AG09309 (cell line): ENCODE data around the gene CDC42BPB.
"Not testable (repeated sequence)": the region's sequence is repeated elsewhere in the genome, so short reads cannot be mapped to it uniquely, and the experiment has no call there.

ENCODE experiments used
- DNase-seq: peaks from one replicate; pipeline ENCODE4 v3.0.0-alpha.2; 2010; ENCODE audit warnings: low read depth
- H3K4me3 ChIP-seq: 2 replicates; pipeline ENCODE4 v1.5.1; 2011; ENCODE audit warnings: mild to moderate bottlenecking, low read depth, low read length, moderate library complexity; ENCODE audit not compliant: control insufficient read depth
- TF ChIP-seq, protein P1 (sequence below): IDR thresholded peaks from 2 replicates; pipeline ENCODE4 v1.5.1; 2011; ENCODE audit warnings: mild to moderate bottlenecking, low read depth, low read length, inconsistent platforms; ENCODE audit not compliant: insufficient read depth, control insufficient read depth; ENCODE audit errors: missing control alignments

Gene CDC42BPB

GRCh38 chr14:102900631-102901571 is 156.4 kb downstream of the CDC42BPB start:
- no peak for DNase-seq
- no peak overlapping the region for H3K4me3 ChIP-seq
- TF ChIP-seq, protein P1, sequence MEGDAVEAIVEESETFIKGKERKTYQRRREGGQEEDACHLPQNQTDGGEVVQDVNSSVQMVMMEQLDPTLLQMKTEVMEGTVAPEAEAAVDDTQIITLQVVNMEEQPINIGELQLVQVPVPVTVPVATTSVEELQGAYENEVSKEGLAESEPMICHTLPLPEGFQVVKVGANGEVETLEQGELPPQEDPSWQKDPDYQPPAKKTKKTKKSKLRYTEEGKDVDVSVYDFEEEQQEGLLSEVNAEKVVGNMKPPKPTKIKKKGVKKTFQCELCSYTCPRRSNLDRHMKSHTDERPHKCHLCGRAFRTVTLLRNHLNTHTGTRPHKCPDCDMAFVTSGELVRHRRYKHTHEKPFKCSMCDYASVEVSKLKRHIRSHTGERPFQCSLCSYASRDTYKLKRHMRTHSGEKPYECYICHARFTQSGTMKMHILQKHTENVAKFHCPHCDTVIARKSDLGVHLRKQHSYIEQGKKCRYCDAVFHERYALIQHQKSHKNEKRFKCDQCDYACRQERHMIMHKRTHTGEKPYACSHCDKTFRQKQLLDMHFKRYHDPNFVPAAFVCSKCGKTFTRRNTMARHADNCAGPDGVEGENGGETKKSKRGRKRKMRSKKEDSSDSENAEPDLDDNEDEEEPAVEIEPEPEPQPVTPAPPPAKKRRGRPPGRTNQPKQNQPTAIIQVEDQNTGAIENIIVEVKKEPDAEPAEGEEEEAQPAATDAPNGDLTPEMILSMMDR, result no peak

GRCh38 chr14:102899516-102899900 is 157.8 kb downstream of the CDC42BPB start:
- TF ChIP-seq, protein P1, result no peak
- DNase-seq, result no peak
- H3K4me3 ChIP-seq, result no peak overlapping the region

- no peak for DNase-seq
- TF ChIP-seq, protein P1, result no peak
- H3K4me3 ChIP-seq, result no peak overlapping the region
Measured at GRCh38 chr14:102898776-102899515, 158.4 kb downstream of the CDC42BPB start.

- TF ChIP-seq, protein P1, result no peak
- no peak for DNase-seq
- H3K4me3 ChIP-seq, result no peak overlapping the region
Measured at GRCh38 chr14:102898298-102898697, 159.1 kb downstream of the CDC42BPB start.

DNA sequence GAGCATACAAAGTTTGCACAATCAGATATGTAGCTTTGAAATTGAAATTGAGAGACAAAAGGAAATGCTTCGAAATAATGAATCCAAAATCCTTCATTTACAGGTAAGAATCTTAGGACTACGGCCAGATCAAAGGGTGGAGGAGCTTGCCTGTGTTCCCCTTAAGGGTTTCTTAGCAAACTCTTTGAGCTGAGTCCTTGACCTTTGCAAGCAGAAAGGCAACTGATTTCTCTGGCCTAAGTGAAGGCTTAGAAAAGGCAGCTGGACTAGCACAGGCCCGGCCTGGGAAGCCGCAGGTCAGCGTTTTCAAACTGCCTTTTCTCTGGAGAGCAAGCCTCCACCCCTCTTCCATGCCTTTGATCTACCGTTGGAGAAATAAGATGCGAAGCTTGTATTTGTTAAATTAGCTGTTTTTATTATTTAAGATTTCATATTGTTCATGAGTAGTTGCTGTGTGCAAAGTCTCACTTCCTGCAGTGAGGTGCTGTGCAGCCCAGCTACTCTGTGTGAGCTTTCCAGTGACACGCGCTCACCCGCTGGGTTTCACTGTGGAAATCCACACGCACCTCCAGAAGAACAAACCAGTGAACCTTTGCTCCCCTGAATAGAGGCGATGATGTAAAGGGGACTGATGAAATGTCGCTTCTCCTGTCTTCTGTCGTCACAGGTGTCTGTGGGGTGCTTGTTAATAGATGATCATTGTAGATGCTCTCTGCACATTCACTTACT is 159.9 kb downstream of the CDC42BPB start:
- DNase-seq, result no peak
- TF ChIP-seq, protein P1, result no peak
- no peak overlapping the region for H3K4me3 ChIP-seq

DNA sequence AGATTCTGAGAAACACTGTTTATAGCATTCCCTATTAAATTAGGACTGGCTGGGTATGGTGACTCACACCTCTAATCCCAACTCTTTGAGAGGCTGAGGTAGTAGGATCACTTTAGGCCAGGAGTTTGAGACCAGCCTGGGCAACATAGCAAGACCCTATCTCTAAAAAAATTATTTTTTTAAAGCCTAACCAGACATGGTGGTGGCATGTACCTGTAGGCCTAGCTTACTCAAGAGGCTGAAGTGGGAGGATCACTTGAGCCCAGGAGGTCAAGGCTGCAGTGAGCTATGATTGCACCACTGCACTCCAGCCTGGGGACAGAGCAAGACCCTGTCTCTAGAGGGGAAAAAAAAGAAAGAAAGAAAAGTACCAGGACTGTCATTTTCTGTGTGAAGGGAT is 160.6 kb downstream of the CDC42BPB start:
- DNase-seq, H3K4me3 ChIP-seq: not testable (repeated sequence)
